ENCODE data around the gene RUNDC3A.

The RUNDC3A gene

GRCh38 chr17:44281570-44281969 is 26.8 kb upstream of the RUNDC3A start:
- no peak for TF ChIP-seq CTCF (IDR thresholded peaks at IDR 0.05)
- H3K4me2 ChIP-seq (ENCODE audit: low read length) = no peak overlapping the region
- H2AFZ ChIP-seq = no peak overlapping the region
- H3K4me3 ChIP-seq (ENCODE audit: low read depth, low read length) = no peak overlapping the region
- H3K36me3 ChIP-seq (ENCODE audit: control insufficient read depth, insufficient read depth, low read length) = no peaks in the 10 kb centered on the region
- H3K4me1 ChIP-seq = no peaks in the 10 kb centered on the region
- H3K79me2 ChIP-seq = no peaks in the 10 kb centered on the region
- H3K9me3 ChIP-seq (ENCODE audit: control insufficient read depth, low read length) = no peaks in the 10 kb centered on the region
- H3K27me3 ChIP-seq (ENCODE audit: control insufficient read depth, insufficient read depth, low read length) = no peaks in the 10 kb centered on the region
- no peak overlapping the region for H3K9ac ChIP-seq
- no peak overlapping the region for H3K27ac ChIP-seq

- H3K36me3 ChIP-seq (ENCODE audit: control insufficient read depth, insufficient read depth, low read length) = no peaks in the 10 kb centered on the region
- H3K9ac ChIP-seq = no peak overlapping the region
- H3K27ac ChIP-seq = no peak overlapping the region
- TF ChIP-seq CTCF (IDR thresholded peaks at IDR 0.05) = no peak
- H3K27me3 ChIP-seq (ENCODE audit: control insufficient read depth, insufficient read depth, low read length) = no peaks in the 10 kb centered on the region
- H3K4me3 ChIP-seq (ENCODE audit: low read depth, low read length) = no peak overlapping the region
- H3K4me2 ChIP-seq (ENCODE audit: low read length) = no peak overlapping the region
- H3K9me3 ChIP-seq (ENCODE audit: control insufficient read depth, low read length) = no peaks in the 10 kb centered on the region
- no peak overlapping the region for H2AFZ ChIP-seq
- no peaks in the 10 kb centered on the region for H3K79me2 ChIP-seq
- no peaks in the 10 kb centered on the region for H3K4me1 ChIP-seq
Observed at GRCh38 chr17:44282264-44282663, 26.1 kb upstream of the RUNDC3A start.

GRCh38 chr17:44283344-44284023 is 24.9 kb upstream of the RUNDC3A start:
- H3K9ac ChIP-seq = no peak overlapping the region
- H3K9me3 ChIP-seq (ENCODE audit: control insufficient read depth, low read length) = no peaks in the 10 kb centered on the region
- TF ChIP-seq CTCF (IDR thresholded peaks at IDR 0.05) = no peak
- no peaks in the 10 kb centered on the region for H3K27me3 ChIP-seq (ENCODE audit: control insufficient read depth, insufficient read depth, low read length)
- H3K79me2 ChIP-seq = no peaks in the 10 kb centered on the region
- no peaks in the 10 kb centered on the region for H3K36me3 ChIP-seq (ENCODE audit: control insufficient read depth, insufficient read depth, low read length)
- H3K4me3 ChIP-seq (ENCODE audit: low read depth, low read length) = no peak overlapping the region
- no peak overlapping the region for H2AFZ ChIP-seq
- no peak overlapping the region for H3K27ac ChIP-seq
- H3K4me1 ChIP-seq = no peaks in the 10 kb centered on the region
- no peak overlapping the region for H3K4me2 ChIP-seq (ENCODE audit: low read length)

- no peak overlapping the region for H3K4me2 ChIP-seq (ENCODE audit: low read length)
- no peak for TF ChIP-seq CTCF (IDR thresholded peaks at IDR 0.05)
- no peak overlapping the region for H2AFZ ChIP-seq
- H3K9ac ChIP-seq = no peak overlapping the region
- H3K27me3 ChIP-seq (ENCODE audit: control insufficient read depth, insufficient read depth, low read length) = no peaks in the 10 kb centered on the region
- no peak overlapping the region for H3K27ac ChIP-seq
- H3K4me1 ChIP-seq = no peaks in the 10 kb centered on the region
- H3K79me2 ChIP-seq = no peaks in the 10 kb centered on the region
- no peaks in the 10 kb centered on the region for H3K9me3 ChIP-seq (ENCODE audit: control insufficient read depth, low read length)
- H3K4me3 ChIP-seq (ENCODE audit: low read depth, low read length) = no peak overlapping the region
- H3K36me3 ChIP-seq (ENCODE audit: control insufficient read depth, insufficient read depth, low read length) = no peaks in the 10 kb centered on the region
Observed at GRCh38 chr17:44284024-44284400, 24.4 kb upstream of the RUNDC3A start.

- no peaks in the 10 kb centered on the region for H3K4me1 ChIP-seq
- H3K27me3 ChIP-seq (ENCODE audit: control insufficient read depth, insufficient read depth, low read length) = no peaks in the 10 kb centered on the region
- H2AFZ ChIP-seq = no peak overlapping the region
- H3K9me3 ChIP-seq (ENCODE audit: control insufficient read depth, low read length) = no peaks in the 10 kb centered on the region
- H3K4me2 ChIP-seq (ENCODE audit: low read length) = no peak overlapping the region
- no peak for TF ChIP-seq CTCF (IDR thresholded peaks at IDR 0.05)
- no peak overlapping the region for H3K9ac ChIP-seq
- no peak overlapping the region for H3K4me3 ChIP-seq (ENCODE audit: low read depth, low read length)
- no peak overlapping the region for H3K27ac ChIP-seq
- H3K79me2 ChIP-seq = no peaks in the 10 kb centered on the region
- H3K36me3 ChIP-seq (ENCODE audit: control insufficient read depth, insufficient read depth, low read length) = no peaks in the 10 kb centered on the region
Observed at GRCh38 chr17:44287651-44288050, 20.8 kb upstream of the RUNDC3A start.
